Ectodermal cell (in vitro differentiated cells): ENCODE data around the gene KIAA2012.

Experiments
- H3K27ac ChIP-seq: 2 replicates; pipeline ENCODE4 v1.7.0; 2013; ENCODE audit warnings: mild to moderate bottlenecking, low read depth, low read length; ENCODE audit not compliant: insufficient read depth, poor library complexity, severe bottlenecking
- H3K27me3 ChIP-seq: 2 replicates; pipeline ENCODE4 v1.7.0; 2013; ENCODE audit warnings: mild to moderate bottlenecking, low read length; ENCODE audit not compliant: insufficient read depth, control insufficient read depth, poor library complexity, severe bottlenecking
- H3K36me3 ChIP-seq: one replicate; pipeline ENCODE4 v1.7.0; 2013; ENCODE audit warnings: low read length; ENCODE audit not compliant: control insufficient read depth, insufficient read depth
- H3K4me1 ChIP-seq: one replicate; pipeline ENCODE4 v1.7.0; 2013; ENCODE audit warnings: low read length; ENCODE audit not compliant: control insufficient read depth, insufficient read depth
- H3K4me3 ChIP-seq: 2 replicates; pipeline ENCODE4 v1.7.0; 2013; ENCODE audit warnings: low read depth, low read length, control low read depth; ENCODE audit not compliant: insufficient read depth
- H3K9me3 ChIP-seq: 2 replicates; pipeline ENCODE4 v1.7.0; 2013; ENCODE audit warnings: mild to moderate bottlenecking, low read length, moderate library complexity; ENCODE audit not compliant: control insufficient read depth
- WGBS, 2 experiments: methylation state at CpG; one replicate each; pipeline ENCODE4 v1.1.7; 2013; ENCODE audit warnings: missing lambda C conversion rate in 2 of 2; 5-methylcytosine and 5-hydroxymethylcytosine counted together

The KIAA2012 gene

GRCh38 chr2:202184557-202184956, 111.5 kb downstream of the KIAA2012 start:
- 85 to 90% methylated on average over 2 of the region's 2 CpGs for WGBS, 2 experiments
- Histone ChIP-seq H3K27ac (no peak overlapping the region), H3K27me3 (no peaks in the 10 kb centered on the region), H3K9me3 (no peaks in the 10 kb centered on the region), H3K4me1 (no peaks in the 10 kb centered on the region), H3K4me3 (no peak overlapping the region), H3K36me3 (no peaks in the 10 kb centered on the region)

- H3K9me3 ChIP-seq = no peaks in the 10 kb centered on the region
- no peaks in the 10 kb centered on the region for H3K36me3 ChIP-seq
- H3K4me1 ChIP-seq = no peaks in the 10 kb centered on the region
- H3K27me3 ChIP-seq = no peaks in the 10 kb centered on the region
- H3K4me3 ChIP-seq = no peak overlapping the region
- H3K27ac ChIP-seq = no peak overlapping the region
- WGBS, 2 experiments = 92 to 96% methylated on average over 6 of the region's 6 CpGs
Measured at GRCh38 chr2:202185156-202185555, 112.1 kb downstream of the KIAA2012 start.

GRCh38 chr2:202186641-202187202, 113.7 kb downstream of the KIAA2012 start:
- H3K4me1 ChIP-seq = no peaks in the 10 kb centered on the region
- H3K9me3 ChIP-seq = no peaks in the 10 kb centered on the region
- no peak overlapping the region for H3K27ac ChIP-seq
- H3K4me3 ChIP-seq = no peak overlapping the region
- H3K27me3 ChIP-seq = no peaks in the 10 kb centered on the region
- 95 to 96% methylated on average over 4 of the region's 4 CpGs for WGBS, 2 experiments
- no peaks in the 10 kb centered on the region for H3K36me3 ChIP-seq

GRCh38 chr2:202187570-202187969, 114.5 kb downstream of the KIAA2012 start:
- Histone ChIP-seq H3K27ac (no peak overlapping the region), H3K27me3 (no peaks in the 10 kb centered on the region), H3K9me3 (no peaks in the 10 kb centered on the region), H3K36me3 (no peaks in the 10 kb centered on the region), H3K4me1 (no peaks in the 10 kb centered on the region), H3K4me3 (no peak overlapping the region)
- WGBS, 2 experiments = 87 to 96% methylated on average over 1 of the region's 1 CpG

GRCh38 chr2:202193305-202193704, 120.2 kb downstream of the KIAA2012 start:
- Histone ChIP-seq H3K4me3 (no peak overlapping the region), H3K27ac (no peak overlapping the region), H3K27me3 (no peaks in the 10 kb centered on the region), H3K9me3 (no peaks in the 10 kb centered on the region), H3K36me3 (no peaks in the 10 kb centered on the region), H3K4me1 (peaks cover 6% of the 10 kb centered on the region)
- 96 to 98% methylated on average over 5 of the region's 5 CpGs for WGBS, 2 experiments

GRCh38 chr2:202193881-202194353, 120.9 kb downstream of the KIAA2012 start:
- 70 to 72% methylated on average over 7 of the region's 7 CpGs for WGBS, 2 experiments
- Histone ChIP-seq H3K4me1 (peaks cover 6% of the 10 kb centered on the region), H3K36me3 (no peaks in the 10 kb centered on the region), H3K27me3 (no peaks in the 10 kb centered on the region), H3K9me3 (no peaks in the 10 kb centered on the region), H3K27ac (no peak overlapping the region), H3K4me3 (no peak overlapping the region)

GRCh38 chr2:202194418-202194817, 121.4 kb downstream of the KIAA2012 start:
- Histone ChIP-seq H3K4me3 (no peak overlapping the region), H3K9me3 (no peaks in the 10 kb centered on the region), H3K36me3 (no peaks in the 10 kb centered on the region), H3K4me1 (peaks cover 6% of the 10 kb centered on the region), H3K27ac (no peak overlapping the region), H3K27me3 (no peaks in the 10 kb centered on the region)
- 91 to 92% methylated on average over 3 of the region's 3 CpGs for WGBS, 2 experiments

GRCh38 chr2:202196727-202197126, 123.7 kb downstream of the KIAA2012 start:
- H3K36me3 ChIP-seq = no peaks in the 10 kb centered on the region
- H3K27me3 ChIP-seq = no peaks in the 10 kb centered on the region
- H3K4me1 ChIP-seq = peaks cover 6% of the 10 kb centered on the region
- 90 to 91% methylated on average over 6 of the region's 6 CpGs for WGBS, 2 experiments
- H3K9me3 ChIP-seq = no peaks in the 10 kb centered on the region
- H3K4me3 ChIP-seq = no peak overlapping the region
- H3K27ac ChIP-seq = no peak overlapping the region

- Histone ChIP-seq H3K4me3 (no peak overlapping the region), H3K36me3 (no peaks in the 10 kb centered on the region), H3K27ac (no peak overlapping the region), H3K4me1 (no peaks in the 10 kb centered on the region), H3K9me3 (no peaks in the 10 kb centered on the region), H3K27me3 (no peaks in the 10 kb centered on the region)
- 91 to 94% methylated on average over 20 to 21 of the region's 21 CpGs for WGBS, 2 experiments
Measured at GRCh38 chr2:202201220-202202160, 128.4 kb downstream of the KIAA2012 start.

GRCh38 chr2:202203348-202203747, 130.3 kb downstream of the KIAA2012 start:
- H3K27ac ChIP-seq = no peak overlapping the region
- WGBS, 2 experiments = 91 to 95% methylated on average over 5 of the region's 5 CpGs
- H3K27me3 ChIP-seq = no peaks in the 10 kb centered on the region
- H3K4me1 ChIP-seq = no peaks in the 10 kb centered on the region
- H3K36me3 ChIP-seq = no peaks in the 10 kb centered on the region
- H3K9me3 ChIP-seq = no peaks in the 10 kb centered on the region
- H3K4me3 ChIP-seq = no peak overlapping the region
